HG03064 (cell line): ENCODE measurements around the gene MOB2.
"Not testable (repeated sequence)": the region's sequence is repeated elsewhere in the genome, so short reads cannot be mapped to it uniquely, and the experiment has no call there.

Experiments
- ATAC-seq: cut with Tn5 transposase; IDR thresholded peaks from one replicate; pipeline ENCODE4 v1.9.1; 2021; ENCODE audit warnings: low read depth; ENCODE audit not compliant: unreplicated experiment

Gene MOB2

GRCh38 chr11:1447845-1448825, 38.4 kb downstream of the MOB2 start:
- no peak for ATAC-seq

- no peak for ATAC-seq
Observed at GRCh38 chr11:1446623-1447022, 40.0 kb downstream of the MOB2 start.

GRCh38 chr11:1445741-1446445, 40.7 kb downstream of the MOB2 start:
- no peak for ATAC-seq

- no peak for ATAC-seq
Observed at GRCh38 chr11:1444823-1445422, 41.7 kb downstream of the MOB2 start.

- ATAC-seq: no peak
Observed at GRCh38 chr11:1444321-1444720, 42.3 kb downstream of the MOB2 start.

GRCh38 chr11:1443737-1444136, 42.8 kb downstream of the MOB2 start:
- ATAC-seq: no peak

GRCh38 chr11:1442807-1443366, 43.7 kb downstream of the MOB2 start:
- ATAC-seq: no peak

- ATAC-seq: no peak
Observed at GRCh38 chr11:1442163-1442562, 44.4 kb downstream of the MOB2 start.

GRCh38 chr11:1440496-1440895, 46.1 kb downstream of the MOB2 start:
- ATAC-seq: no peak

GRCh38 chr11:1440066-1440465, 46.5 kb downstream of the MOB2 start:
- ATAC-seq: no peak

GRCh38 chr11:1439341-1439740, 47.2 kb downstream of the MOB2 start:
- ATAC-seq: no peak

- ATAC-seq: no peak
Observed at GRCh38 chr11:1438967-1439330, 47.6 kb downstream of the MOB2 start.

- no peak for ATAC-seq
Observed at GRCh38 chr11:1438261-1438966, 48.2 kb downstream of the MOB2 start.

GRCh38 chr11:1437500-1437899, 49.1 kb downstream of the MOB2 start:
- ATAC-seq: no peak

GRCh38 chr11:1436468-1437039, 50.0 kb downstream of the MOB2 start:
- ATAC-seq: no peak

- ATAC-seq: no peak
Observed at GRCh38 chr11:1435820-1436467, 50.6 kb downstream of the MOB2 start.

- not testable (repeated sequence) for ATAC-seq
Observed at GRCh38 chr11:1435479-1435819, 51.1 kb downstream of the MOB2 start.

GRCh38 chr11:1433977-1434640, 52.5 kb downstream of the MOB2 start:
- ATAC-seq: no peak

GRCh38 chr11:1433568-1433967, 53.0 kb downstream of the MOB2 start:
- ATAC-seq: no peak
